Neural cell (in vitro differentiated cells): ENCODE results near the gene COIL.

Source experiments
- CTCF ChIP-seq: fragments of 450-650 bp; IDR thresholded peaks from 2 replicates; pipeline ENCODE4 v1.5.1; 2014; ENCODE audit warnings: antibody characterized with exemption, mild to moderate bottlenecking, moderate library complexity; ENCODE audit not compliant: poor library complexity, severe bottlenecking
- EP300 ChIP-seq: fragments of 450-650 bp; conservative IDR thresholded peaks from 2 replicates; pipeline ENCODE4 v1.6.1; 2014; ENCODE audit warnings: antibody characterized with exemption, mild to moderate bottlenecking, moderate library complexity; ENCODE audit not compliant: poor library complexity, severe bottlenecking
- EZH2 ChIP-seq: fragments of 200-600, 300-800 bp; shearing (Covaris generic), sonication (generic); IDR thresholded peaks from 2 replicates; pipeline ENCODE4 v1.6.1; 2014; ENCODE audit warnings: antibody characterized with exemption, low read length, borderline replicate concordance, mild to moderate bottlenecking; ENCODE audit not compliant: insufficient read depth, poor library complexity, severe bottlenecking
- POLR2AphosphoS5 ChIP-seq: IDR thresholded peaks from 2 replicates; pipeline ENCODE4 v1.6.1; 2012
- RAD21 ChIP-seq: fragments of 450-650 bp; conservative IDR thresholded peaks from 2 replicates; pipeline ENCODE4 v1.6.1; 2014; ENCODE audit warnings: antibody characterized with exemption, mild to moderate bottlenecking, moderate library complexity
- REST ChIP-seq: IDR thresholded peaks from 2 replicates; pipeline ENCODE4 v1.6.1; 2012; ENCODE audit warnings: borderline replicate concordance
- SMC3 ChIP-seq: fragments of 450-650 bp; conservative IDR thresholded peaks from 2 replicates; pipeline ENCODE4 v1.6.1; 2014; ENCODE audit warnings: antibody characterized with exemption, mild to moderate bottlenecking, moderate library complexity; ENCODE audit not compliant: poor library complexity

- TF ChIP-seq SMC3 (no peak), EZH2 (no peak), RAD21 (no peak), CTCF (no peak), REST (no peak), POLR2AphosphoS5 (no peak), EP300 (no peak)
Observed at GRCh38 chr17:57006040-57006439, 45.2 kb upstream of the COIL start.
